ENCODE data around the gene TCF7L1.

The TCF7L1 gene

GRCh38 chr2:85231952-85232351 is 98.8 kb downstream of the TCF7L1 start:
- DNase-seq, result no peak

- DNase-seq, result no peak
These were observed 101.7 kb downstream of the TCF7L1 start for GRCh38 chr2:85234868-85235267.

DNA sequence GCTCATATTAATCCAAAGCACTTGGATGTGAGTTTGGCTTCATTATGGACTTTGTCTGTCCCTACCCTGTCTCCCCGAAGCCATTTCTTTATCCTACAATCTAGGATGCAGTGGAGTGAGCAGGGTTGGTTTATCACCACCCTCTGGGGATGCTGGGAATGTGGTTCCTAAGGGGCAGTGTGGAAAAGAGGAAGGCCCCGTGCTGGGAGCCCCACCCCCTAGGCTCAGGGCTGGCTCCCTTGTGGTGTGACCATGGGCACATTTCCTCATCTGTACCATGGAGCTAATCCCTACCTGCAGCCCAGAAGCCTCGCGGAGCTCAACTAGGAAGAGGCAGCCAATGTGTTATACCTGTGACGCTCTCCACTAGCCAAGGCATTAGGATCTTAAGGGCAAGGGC is 102.1 kb downstream of the TCF7L1 start:
- DNase-seq, result no peak

DNA sequence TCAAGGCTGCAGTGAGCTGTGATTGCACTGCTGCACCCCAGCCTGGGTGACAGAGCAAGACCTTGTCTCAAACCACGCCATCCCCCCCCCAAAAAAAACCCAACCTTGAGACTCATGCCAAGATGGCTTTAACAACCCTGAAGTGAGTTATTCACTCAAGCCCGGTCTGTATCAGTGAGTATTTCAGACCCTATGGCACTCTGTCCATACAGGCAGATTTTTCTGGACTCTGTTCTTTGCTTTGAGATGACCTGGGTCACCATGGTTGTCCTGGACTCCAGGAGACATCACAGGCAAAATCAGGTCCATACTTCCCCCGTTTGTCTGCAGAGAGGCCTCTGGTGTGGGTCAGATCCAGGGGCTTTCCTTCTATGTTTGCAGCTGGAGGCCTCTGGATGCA is 102.9 kb downstream of the TCF7L1 start:
- no peak for DNase-seq

GRCh38 chr2:85237849-85238565 is 104.8 kb downstream of the TCF7L1 start:
- DNase-seq, result no peak

DNA sequence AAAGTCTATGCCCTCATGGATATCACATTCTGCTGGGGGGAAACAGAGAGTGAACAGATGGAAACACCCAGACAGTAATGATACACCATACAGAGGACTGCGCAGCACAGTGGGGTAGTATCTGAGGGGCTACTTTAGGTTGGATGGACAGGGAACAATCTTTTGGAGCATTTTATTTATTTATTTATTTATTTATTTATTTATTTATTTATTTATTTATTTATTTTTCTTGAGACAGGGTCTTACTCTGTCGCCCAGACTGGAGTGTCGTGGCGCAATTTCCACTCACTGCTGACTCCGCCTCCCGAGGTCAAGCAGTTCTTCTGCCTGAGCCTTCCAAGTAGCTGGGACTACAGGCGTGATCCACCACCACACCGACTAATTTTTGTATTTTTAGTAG is 105.4 kb downstream of the TCF7L1 start:
- DNase-seq, result no peak

GRCh38 chr2:85239102-85239501 is 105.9 kb downstream of the TCF7L1 start:
- no peak for DNase-seq

GRCh38 chr2:85240055-85240454 is 106.9 kb downstream of the TCF7L1 start:
- DNase-seq, result no peak

GRCh38 chr2:85242321-85242720 is 109.1 kb downstream of the TCF7L1 start:
- no peak for DNase-seq

- DNase-seq, result no peak
These were observed 110.2 kb downstream of the TCF7L1 start for GRCh38 chr2:85243101-85244072.

DNA sequence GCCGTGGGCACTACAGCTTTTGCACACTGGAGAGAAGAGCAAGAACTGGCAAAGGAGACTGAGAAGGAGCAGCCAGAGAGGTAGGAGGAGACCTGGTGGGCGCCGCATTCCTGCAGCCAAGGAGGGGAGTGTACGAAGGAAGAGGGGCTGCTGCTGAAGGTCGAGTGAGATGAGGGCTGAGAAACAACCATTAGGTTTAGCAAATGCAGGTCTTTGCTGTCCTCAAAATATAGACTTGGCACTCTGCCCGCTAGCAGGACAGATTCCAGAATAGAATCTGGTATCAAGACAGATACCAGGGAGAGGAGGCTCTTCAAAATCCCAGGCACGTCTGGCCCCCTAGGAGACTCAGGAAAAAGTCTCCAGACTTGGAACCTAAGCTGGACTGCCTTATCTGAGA is 111.6 kb downstream of the TCF7L1 start:
- no peak for DNase-seq

DNA sequence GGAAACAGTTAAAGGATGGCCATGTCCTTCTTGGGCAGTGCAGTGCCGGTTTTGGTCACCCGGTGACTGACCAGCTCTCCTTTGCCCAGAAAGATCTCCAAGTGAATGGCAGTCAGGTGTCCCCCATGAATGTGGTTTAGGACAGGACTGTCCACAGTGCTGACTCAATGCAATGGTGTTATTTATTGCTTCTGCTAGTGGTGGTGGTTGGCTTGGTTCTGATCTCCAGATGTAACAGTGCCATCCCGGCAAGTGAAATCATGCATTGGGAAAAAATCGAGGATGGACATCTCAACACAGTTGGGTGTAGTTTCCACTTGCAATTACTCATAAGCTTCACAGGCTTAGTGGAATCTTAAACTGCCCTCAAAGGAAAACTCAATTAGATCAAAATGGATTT is 112.7 kb downstream of the TCF7L1 start:
- no peak for DNase-seq

DNA sequence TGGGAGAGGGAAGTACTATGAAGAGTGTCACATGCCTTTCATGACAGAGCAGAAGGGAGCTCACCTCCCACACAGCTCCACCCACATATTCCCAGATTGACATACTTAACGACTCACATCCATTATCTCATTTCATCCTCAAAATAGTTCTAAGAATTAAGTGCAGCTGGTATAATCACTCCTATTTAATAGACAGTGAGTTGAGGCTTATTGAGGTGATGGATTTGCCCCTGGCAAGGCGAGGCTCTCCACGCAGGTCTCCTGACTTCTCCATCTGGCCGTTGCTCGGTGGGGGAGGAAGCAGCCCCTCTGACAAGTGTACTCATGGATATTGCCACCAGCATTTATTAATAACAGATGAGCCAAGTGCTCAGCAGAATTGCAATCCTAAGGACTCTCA is 113.2 kb downstream of the TCF7L1 start:
- DNase-seq, result no peak

DNA sequence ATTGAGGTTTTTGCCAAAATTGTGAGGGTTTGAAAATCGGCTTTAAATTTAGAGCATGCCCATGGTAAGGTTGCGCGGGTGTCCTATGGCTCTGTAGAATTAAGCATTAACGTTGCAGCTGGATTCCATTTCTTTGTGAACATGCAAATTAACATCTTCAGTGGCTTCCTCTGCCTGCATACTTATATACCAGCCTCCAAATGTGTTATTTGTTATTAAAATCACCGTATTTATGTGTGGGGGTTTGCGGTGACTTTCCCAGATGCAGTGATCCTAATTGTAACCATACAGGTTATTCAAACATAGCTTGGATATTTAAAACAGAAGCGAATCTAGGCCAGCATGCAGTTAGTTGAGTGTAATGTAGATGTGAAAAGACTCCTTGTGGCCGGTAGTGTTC is 114.4 kb downstream of the TCF7L1 start:
- no peak for DNase-seq

DNA sequence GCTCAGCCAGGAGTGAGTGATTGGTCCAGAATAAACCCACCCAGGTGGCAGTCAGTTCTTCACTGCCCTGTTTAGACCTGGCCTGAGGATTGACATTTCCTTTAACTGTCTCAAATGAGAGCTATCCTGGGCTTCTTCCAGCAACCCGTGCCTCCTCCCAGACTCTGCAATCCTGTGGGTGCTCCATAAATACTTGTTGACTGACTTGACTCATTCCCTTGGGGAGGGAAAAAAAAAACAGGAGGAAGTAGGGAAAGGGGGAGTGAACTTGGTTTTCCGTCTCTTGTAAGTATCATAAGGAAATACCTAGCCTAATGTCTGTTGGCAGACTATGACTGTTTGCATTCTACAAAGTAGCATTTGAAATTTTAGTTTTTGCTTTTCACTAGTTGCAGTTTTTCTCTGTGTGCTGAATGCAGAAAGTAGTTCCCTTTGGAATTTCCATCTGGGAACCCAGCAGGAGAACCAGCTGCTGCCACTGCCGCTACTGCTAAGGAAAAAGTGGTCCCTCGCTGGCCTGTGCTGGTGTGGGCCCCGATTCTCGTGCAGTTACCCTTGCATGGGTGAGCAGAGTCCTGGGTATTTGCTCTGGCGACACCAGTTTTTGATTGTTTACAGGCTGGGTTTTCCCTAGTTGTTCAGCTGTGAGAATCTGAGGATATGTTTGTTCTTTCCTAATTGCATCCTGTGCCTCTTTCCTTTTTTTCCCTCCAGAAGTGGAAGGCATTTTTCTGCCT is 115.7 kb downstream of the TCF7L1 start:
- no peak for DNase-seq

- DNase-seq, result no peak
These were observed 116.9 kb downstream of the TCF7L1 start for GRCh38 chr2:85250045-85250444.

DNA sequence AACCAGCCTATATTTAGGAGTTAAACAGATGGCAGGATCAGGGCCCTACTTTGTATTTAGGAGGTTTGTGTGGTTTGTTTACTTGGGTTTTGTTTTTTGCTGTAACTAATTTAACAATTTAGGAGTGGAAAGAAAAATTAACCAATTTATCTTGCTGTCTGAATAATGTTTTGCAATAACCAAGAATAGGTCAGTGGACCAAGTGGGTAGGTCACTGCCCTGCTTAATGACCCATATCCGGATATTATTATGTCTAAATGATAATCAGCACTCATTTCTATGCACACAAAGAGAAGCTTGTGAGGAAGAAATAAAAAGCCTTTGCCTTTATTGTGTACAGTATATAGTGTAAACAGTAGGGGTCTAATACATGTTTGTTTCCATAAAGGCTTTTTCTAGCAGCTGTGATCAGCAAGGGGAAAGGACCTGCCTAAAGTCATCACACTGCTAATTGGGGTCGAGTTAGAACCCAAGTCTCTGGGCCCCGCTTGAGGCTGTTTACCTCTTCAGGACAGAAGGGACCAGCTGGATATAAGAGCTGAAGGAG is 118.0 kb downstream of the TCF7L1 start:
- no peak for DNase-seq

- no peak for DNase-seq
These were observed 120.7 kb downstream of the TCF7L1 start for GRCh38 chr2:85253890-85254289.

DNA sequence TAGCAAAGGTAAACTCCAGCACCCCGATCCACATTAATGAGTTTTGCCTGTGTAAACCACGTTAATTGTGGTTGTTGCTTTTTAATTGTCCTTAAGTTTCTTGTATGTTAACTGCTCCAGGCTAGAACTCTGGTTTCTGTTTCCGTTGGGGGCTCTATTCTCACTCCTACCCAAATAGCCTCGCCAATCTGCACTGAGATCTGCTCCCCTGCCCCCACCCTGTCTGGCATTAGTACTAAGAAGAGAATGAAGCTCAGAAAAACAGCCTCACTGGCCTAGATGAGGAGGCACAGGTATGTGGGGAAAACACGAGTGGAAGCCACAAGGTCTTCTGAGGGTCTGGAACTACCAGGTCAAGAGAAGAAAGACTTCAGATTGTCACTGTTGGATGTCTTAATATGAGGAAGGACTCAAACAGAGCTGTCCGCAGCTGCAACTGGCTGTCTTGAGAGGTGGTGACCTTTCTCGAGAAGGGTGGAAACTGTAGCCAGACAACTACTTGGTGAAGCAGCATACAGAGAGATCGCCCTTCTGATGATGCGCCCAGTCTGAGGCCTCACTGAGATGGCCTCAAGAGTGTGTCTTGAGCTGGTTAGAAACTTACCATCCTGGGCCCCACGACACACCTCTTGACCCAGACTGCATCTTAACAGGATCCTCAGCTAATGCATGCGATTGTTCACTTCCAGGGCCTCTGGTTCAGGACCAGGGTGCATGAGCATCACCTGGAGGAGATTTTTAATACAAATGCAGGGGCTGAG is 121.5 kb downstream of the TCF7L1 start:
- DNase-seq, result no peak

GRCh38 chr2:85255456-85255812 is 122.2 kb downstream of the TCF7L1 start:
- no peak for DNase-seq

DNA sequence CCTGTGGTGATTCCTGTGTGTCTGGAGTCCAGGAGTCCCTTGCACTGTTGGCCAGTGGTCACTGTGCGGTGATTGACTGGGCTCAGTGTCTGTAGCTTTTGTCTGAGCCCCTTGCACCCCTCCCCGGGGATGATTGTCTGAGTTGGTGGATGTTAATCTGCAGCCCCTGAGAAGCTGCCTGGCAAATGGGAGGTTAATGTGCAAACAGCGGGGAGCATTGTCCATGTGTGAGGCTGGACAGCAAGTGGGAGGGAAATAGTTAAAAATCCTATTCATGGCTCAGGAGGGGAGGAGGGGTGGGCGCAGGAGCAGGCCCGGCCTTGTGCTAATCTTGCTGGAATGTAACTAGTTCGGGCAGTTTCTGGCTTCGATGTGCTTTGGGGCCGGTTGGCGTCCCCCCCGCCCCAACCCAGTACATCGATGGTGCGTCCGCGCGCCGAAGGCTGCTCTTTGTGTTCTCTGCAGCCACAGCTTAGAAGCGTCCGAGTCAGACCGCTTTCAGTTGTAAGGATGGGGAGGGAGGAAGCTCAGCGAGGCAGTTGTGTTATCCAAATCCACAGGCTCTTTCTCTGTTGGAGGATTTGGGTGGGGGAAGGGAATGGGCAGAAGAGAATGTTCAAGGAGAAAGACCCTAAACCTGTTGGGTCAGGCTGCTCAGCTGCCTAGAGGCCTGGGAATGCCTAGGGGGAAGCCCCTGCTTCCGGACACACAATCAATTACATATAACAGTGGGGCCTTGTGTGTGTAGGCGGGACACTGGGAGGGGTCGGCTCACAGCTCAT is 122.8 kb downstream of the TCF7L1 start:
- no peak for DNase-seq
